ENCODE measurements around the gene RNF113B.

- TF ChIP-seq MYC (IDR thresholded peaks at IDR 0.05; ENCODE audit: low read depth, low read length) = no peak
- TF ChIP-seq, protein P1, sequence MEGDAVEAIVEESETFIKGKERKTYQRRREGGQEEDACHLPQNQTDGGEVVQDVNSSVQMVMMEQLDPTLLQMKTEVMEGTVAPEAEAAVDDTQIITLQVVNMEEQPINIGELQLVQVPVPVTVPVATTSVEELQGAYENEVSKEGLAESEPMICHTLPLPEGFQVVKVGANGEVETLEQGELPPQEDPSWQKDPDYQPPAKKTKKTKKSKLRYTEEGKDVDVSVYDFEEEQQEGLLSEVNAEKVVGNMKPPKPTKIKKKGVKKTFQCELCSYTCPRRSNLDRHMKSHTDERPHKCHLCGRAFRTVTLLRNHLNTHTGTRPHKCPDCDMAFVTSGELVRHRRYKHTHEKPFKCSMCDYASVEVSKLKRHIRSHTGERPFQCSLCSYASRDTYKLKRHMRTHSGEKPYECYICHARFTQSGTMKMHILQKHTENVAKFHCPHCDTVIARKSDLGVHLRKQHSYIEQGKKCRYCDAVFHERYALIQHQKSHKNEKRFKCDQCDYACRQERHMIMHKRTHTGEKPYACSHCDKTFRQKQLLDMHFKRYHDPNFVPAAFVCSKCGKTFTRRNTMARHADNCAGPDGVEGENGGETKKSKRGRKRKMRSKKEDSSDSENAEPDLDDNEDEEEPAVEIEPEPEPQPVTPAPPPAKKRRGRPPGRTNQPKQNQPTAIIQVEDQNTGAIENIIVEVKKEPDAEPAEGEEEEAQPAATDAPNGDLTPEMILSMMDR (IDR thresholded peaks at IDR 0.05; ENCODE audit: low read depth, low read length) = no peak
Observed at GRCh38 chr13:98182153-98182552, 5.1 kb upstream of the RNF113B start.
